DND-41 (cell line): ENCODE measurements around the gene FARSA.
"Not testable (repeated sequence)": the region's sequence is repeated elsewhere in the genome, so short reads cannot be mapped to it uniquely, and the experiment has no call there.

ENCODE experiments used
- ATAC-seq: fragments of 200-7000 bp; cut with Tn5 transposase; 3 replicates; pipeline ENCODE4 v1.9.1; 2021; ENCODE audit warnings: low read depth; ENCODE audit not compliant: insufficient read depth
- DNase-seq: peaks from one replicate; pipeline ENCODE4 v3.0.0-alpha.2; 2020
- H2AFZ ChIP-seq: 2 replicates; pipeline ENCODE4 v1.6.0; 2012; ENCODE audit warnings: low read depth, low read length
- H3K27ac ChIP-seq: 2 replicates; pipeline ENCODE4 v1.5.1; 2012; ENCODE audit warnings: low read length, inconsistent platforms
- H3K27me3 ChIP-seq: fragments of 200-600 bp; sonication (generic); 2 replicates; pipeline ENCODE4 v1.6.0; 2012; ENCODE audit warnings: low read length, mild to moderate bottlenecking, inconsistent platforms; ENCODE audit not compliant: insufficient read depth, poor library complexity
- H3K36me3 ChIP-seq: 2 replicates; pipeline ENCODE4 v1.5.1; 2012; ENCODE audit warnings: low read length, inconsistent platforms; ENCODE audit not compliant: insufficient read depth
- H3K4me1 ChIP-seq: 2 replicates; pipeline ENCODE4 v1.5.1; 2012; ENCODE audit warnings: mild to moderate bottlenecking, low read length; ENCODE audit not compliant: insufficient read depth
- H3K4me2 ChIP-seq: 2 replicates; pipeline ENCODE4 v1.6.0; 2012; ENCODE audit warnings: mild to moderate bottlenecking, moderate library complexity, low read length, inconsistent platforms; ENCODE audit not compliant: insufficient read depth
- H3K4me3 ChIP-seq, 2 experiments: fragments of 200-600 bp in 1 of 2; shearing (Covaris generic) in 1 of 2; 2 replicates each; pipeline ENCODE4 v1.5.1; 2012 to 2016; ENCODE audit warnings: inconsistent platforms in 2 of 2, low read length in 2 of 2, mild to moderate bottlenecking in 2 of 2, low read depth in 1 of 2, moderate library complexity in 1 of 2
- H3K79me2 ChIP-seq: 2 replicates; pipeline ENCODE4 v1.6.0; 2012; ENCODE audit warnings: low read length, inconsistent platforms; ENCODE audit not compliant: insufficient read depth
- H3K9ac ChIP-seq: 2 replicates; pipeline ENCODE4 v1.6.0; 2012; ENCODE audit warnings: low read depth, mild to moderate bottlenecking, inconsistent platforms, low read length, moderate library complexity
- H3K9me3 ChIP-seq: 2 replicates; pipeline ENCODE4 v1.5.1; 2012; ENCODE audit warnings: low read length, moderate library complexity, mild to moderate bottlenecking, inconsistent platforms; ENCODE audit not compliant: insufficient read depth, severe bottlenecking
- H4K20me1 ChIP-seq: 2 replicates; pipeline ENCODE4 v1.6.0; 2012; ENCODE audit warnings: low read length; ENCODE audit not compliant: insufficient read depth
- EZH2 ChIP-seq: IDR thresholded peaks from 3 replicates; pipeline ENCODE4 v1.6.1; 2012; ENCODE audit warnings: borderline replicate concordance, low read depth, mild to moderate bottlenecking, moderate library complexity, low read length, inconsistent platforms; ENCODE audit not compliant: severe bottlenecking
- TF ChIP-seq, protein P1 (sequence below): IDR thresholded peaks from 2 replicates; pipeline ENCODE4 v1.5.1; 2012; ENCODE audit warnings: borderline replicate concordance, low read length, moderate library complexity, mild to moderate bottlenecking; ENCODE audit not compliant: poor library complexity, severe bottlenecking; ENCODE audit errors: extremely low read depth

The FARSA gene

DNA sequence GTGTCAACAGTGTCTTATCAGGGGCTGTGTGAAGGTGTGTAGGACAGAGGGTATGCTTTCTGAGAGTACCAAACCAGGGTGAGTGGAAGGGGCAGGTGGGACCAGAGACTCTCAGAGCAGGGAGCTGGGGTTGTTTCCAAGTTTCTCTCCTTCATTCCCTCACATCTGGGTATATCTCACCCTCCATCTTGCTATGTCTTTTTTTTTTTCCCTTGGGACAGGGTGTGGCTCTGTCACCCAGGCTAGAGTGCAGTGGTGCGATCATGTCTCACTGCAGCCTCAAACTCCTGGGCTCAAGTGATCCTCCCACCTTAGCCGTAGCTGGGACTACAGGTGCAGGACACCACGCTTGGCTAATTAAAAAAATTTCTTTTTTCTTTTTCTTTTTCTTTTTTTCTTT, 46.5 kb upstream of the FARSA start:
- H2AFZ ChIP-seq = no peak overlapping the region
- no peak overlapping the region for H3K27ac ChIP-seq
- no peak overlapping the region for H3K9ac ChIP-seq
- peaks cover 9% of the 10 kb centered on the region for H3K4me1 ChIP-seq
- H3K36me3 ChIP-seq = no peaks in the 10 kb centered on the region
- H3K27me3 ChIP-seq = peaks cover 4% of the 10 kb centered on the region
- TF ChIP-seq, protein P1, sequence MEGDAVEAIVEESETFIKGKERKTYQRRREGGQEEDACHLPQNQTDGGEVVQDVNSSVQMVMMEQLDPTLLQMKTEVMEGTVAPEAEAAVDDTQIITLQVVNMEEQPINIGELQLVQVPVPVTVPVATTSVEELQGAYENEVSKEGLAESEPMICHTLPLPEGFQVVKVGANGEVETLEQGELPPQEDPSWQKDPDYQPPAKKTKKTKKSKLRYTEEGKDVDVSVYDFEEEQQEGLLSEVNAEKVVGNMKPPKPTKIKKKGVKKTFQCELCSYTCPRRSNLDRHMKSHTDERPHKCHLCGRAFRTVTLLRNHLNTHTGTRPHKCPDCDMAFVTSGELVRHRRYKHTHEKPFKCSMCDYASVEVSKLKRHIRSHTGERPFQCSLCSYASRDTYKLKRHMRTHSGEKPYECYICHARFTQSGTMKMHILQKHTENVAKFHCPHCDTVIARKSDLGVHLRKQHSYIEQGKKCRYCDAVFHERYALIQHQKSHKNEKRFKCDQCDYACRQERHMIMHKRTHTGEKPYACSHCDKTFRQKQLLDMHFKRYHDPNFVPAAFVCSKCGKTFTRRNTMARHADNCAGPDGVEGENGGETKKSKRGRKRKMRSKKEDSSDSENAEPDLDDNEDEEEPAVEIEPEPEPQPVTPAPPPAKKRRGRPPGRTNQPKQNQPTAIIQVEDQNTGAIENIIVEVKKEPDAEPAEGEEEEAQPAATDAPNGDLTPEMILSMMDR = no peak
- TF ChIP-seq EZH2 = no peak
- DNase-seq (no peak), ATAC-seq (no peak)
- 0 out of 2 replicates have a peak, but pooled peaks cover 3% of the 10 kb centered on the region for H4K20me1 ChIP-seq
- no peaks in the 10 kb centered on the region for H3K79me2 ChIP-seq
- H3K9me3 ChIP-seq = no peaks in the 10 kb centered on the region
- H3K4me2 ChIP-seq = no peak overlapping the region
- no peak overlapping the region for H3K4me3 ChIP-seq

DNA sequence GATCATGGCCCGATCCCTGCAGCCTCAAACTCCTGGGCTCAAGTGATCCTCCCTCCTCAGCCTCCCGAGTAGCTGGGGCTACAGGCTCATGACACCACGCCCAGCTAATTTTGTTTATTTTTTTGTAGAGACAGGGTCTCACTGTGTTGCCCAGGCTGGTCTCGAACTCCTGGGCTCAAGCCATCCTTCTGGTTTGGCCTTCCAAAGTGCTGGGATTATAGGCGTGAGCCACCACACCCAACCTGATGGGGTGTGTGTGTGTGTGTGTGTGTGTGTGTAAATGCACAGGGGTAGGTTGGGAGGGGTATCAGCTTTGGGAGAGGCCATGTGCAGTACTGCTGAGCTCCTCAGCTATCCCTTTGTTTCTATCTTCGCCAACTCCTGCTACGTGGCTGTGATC, 42.6 kb upstream of the FARSA start:
- H2AFZ ChIP-seq, H3K36me3 ChIP-seq, H3K9ac ChIP-seq, H3K4me1 ChIP-seq, H3K4me3 ChIP-seq, ATAC-seq, H3K9me3 ChIP-seq, H4K20me1 ChIP-seq, DNase-seq, H3K79me2 ChIP-seq, H3K27me3 ChIP-seq, H3K27ac ChIP-seq, H3K4me2 ChIP-seq: not testable (repeated sequence)

DNA sequence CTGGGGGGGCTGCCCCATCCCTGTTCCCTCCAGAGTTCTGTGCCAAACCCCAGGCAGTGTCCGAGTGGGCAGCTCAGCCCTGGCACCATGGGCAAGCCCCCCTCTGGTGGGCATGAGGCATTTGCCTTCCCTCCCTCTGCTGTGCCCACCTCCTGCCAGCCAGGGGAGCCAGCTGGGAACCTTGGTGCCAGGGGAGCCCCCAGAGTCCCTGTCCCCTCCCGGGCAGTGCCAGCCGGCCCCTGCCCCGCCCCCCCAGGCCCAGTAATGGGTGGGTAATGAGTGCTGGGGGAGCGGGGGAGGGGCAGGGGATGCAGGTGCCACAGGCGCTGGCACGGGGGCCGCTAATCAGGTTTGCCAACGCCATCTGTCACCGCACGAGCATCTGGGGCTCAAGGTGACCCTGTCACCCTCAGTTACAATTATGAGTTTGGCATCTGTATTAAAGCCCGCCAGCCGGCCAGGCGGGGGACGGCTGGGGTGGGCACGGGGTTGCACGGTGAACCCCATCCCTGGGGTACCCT, 41.8 kb upstream of the FARSA start:
- H2AFZ ChIP-seq = no peak overlapping the region
- no peaks in the 10 kb centered on the region for H3K4me1 ChIP-seq
- no peaks in the 10 kb centered on the region for H3K36me3 ChIP-seq
- 0 out of 2 replicates have a peak, but pooled peaks cover 3% of the 10 kb centered on the region for H4K20me1 ChIP-seq
- no peak overlapping the region for H3K4me2 ChIP-seq
- H3K27me3 ChIP-seq = no peaks in the 10 kb centered on the region
- H3K9ac ChIP-seq = no peak overlapping the region
- no peaks in the 10 kb centered on the region for H3K9me3 ChIP-seq
- DNase-seq (no peak), ATAC-seq (no peak)
- H3K27ac ChIP-seq = no peak overlapping the region
- H3K79me2 ChIP-seq = no peaks in the 10 kb centered on the region
- H3K4me3 ChIP-seq = no peak overlapping the region
- no peak for TF ChIP-seq EZH2
- TF ChIP-seq, protein P1 = no peak

DNA sequence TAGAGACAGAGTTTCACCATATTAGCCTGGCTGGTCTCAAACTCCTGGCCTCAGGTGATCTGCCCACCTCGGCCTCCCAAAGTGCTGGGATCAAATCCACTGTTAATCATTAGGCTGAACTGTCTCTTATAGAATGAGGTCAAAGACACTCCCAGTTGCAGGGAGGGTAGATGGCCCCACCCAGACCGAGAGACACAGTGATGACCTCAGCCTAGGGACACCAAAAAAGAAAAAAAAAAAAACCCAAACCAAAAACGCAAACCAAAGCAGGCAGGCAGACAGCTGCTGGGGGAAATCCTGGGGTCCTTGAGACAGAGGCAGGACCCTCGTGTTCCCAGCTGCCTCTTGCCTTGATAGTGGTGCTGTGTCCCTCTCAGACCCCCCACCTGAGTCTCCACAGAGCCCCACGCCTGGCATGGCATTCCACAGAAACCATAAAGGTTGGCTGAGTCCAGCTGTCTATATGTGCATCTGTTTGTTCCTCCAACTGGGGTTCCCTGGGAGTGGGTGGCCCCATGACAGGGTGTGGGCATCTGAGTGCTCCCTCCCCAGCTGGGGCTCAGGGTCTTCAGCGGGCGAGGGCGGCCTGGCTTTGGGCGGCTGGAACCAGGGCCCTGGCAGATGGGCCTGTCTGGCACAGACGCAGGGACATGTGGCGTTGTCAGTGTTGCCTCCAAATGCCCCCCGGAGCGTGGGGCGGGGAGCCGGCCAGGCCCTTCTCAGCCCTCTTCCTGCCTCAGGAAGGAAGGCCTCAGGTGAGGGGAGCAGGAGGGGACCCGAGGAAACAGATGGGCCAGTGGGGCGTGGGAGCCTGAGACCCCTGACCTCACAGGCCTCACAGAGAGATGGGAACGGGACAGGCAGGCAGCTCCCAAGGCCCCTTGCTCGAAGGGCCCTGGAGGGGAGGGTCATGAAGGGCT, 41.0 kb upstream of the FARSA start:
- Histone ChIP-seq H3K4me1 (no peaks in the 10 kb centered on the region), H4K20me1 (0 out of 2 replicates have a peak, but pooled peaks cover 3% of the 10 kb centered on the region), H3K27ac (no peak overlapping the region), H2AFZ (no peak overlapping the region), H3K79me2 (no peaks in the 10 kb centered on the region), H3K9me3 (no peaks in the 10 kb centered on the region), H3K9ac (no peak overlapping the region), H3K4me2 (no peak overlapping the region), H3K27me3 (no peaks in the 10 kb centered on the region), H3K4me3 (no peak overlapping the region), H3K36me3 (no peaks in the 10 kb centered on the region)
- no peak for DNase-seq
- TF ChIP-seq, protein P1 = no peak
- TF ChIP-seq EZH2 = no peak
- ATAC-seq = no peak
